NCI-H82 (cell line): ENCODE measurements around the gene TMEM175.

Source experiments
- DNase-seq: peaks from one replicate; lab custom pipeline; 2025; lab: John Stamatoyannopoulos, UW

Gene TMEM175

DNA sequence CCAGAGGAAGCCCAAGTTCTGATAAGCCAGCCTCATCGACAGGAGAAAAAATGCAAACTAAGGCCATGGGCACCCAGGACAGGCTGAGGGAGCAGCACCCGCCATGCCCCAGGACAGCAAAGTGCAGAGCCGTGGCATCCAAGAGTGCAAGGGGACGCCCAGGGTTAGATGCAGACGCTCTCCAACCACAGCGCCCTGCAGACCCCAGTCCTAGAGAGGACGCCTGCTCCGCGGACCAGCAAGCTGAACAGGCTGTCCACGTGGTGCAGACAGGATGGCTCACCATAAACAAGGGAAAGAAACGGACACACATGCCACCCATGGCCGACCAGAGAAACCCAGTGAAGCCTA, 32.7 kb upstream of the TMEM175 start:
- no peak for DNase-seq

DNA sequence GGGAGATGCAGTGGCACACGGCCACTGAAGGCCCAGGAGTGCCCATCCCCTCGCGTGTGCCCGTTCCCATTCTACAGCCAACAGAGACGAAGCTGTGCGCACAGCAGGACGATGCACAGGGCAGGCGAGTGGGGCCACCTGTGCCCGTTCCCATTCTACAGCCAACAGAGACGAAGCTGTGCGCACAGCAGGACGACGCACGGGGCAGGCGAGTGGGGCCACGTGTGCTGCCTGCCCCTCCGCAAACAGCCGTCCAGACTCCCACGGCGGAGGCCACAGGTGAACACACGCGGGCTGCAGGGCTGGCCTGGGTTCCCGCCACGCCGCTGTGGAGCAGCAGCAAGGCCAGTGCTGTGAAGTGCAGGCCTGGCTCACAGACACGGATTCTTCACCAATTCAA, 32.2 kb upstream of the TMEM175 start:
- DNase-seq = no peak

DNA sequence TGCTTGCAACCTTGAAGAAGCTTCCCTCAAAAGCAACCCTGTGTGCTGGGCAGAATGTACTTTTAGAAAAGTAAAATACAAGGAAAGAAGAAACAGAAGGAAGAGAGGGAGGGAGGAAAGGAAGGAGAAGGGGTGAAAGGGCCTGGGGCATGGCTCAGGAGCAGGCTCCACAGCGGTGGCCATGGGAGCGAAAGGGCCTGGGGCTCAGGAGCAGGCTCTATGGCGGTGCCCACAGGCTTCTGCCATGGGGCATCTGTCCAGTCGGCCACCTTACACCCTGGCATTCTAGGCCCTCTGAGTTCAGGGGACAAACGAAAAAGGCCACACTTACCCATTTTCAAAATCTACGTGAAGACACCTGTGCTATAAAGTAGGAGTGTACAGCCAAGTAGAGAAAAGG, 31.5 kb upstream of the TMEM175 start:
- DNase-seq = no peak

DNA sequence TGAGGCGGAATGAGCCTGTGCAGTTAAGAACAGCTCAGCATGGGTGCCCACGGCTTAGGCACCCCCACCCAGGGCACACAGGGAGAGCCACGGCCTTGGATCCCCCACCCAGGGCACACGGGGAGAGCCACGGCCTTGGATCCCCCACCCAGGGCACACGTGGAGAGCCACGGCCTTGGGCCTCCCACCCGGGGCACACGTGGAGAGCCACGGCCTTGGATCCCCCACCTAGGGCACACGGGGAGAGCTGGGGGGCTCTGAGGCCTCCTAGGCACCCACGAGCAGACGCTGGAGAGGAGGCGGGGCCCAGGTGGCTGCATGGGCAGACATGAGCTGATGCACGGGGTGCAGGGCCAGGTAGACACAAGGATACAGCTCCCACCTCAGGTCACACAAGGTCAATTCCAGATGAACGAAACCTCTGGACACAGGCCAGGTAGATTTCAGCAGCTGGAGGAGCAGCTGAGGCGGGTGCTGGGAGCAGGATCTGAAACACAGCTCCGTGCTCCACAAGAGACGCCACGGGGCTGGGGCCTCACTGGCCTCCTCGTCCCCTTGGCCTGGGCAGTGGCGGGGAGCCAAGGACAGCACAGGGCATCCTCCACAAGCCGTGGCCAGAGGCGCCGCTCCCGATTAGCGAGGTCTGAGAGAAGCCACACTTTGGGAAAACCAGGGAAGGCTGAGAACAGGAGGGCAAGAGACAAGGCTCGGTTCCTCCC, 30.9 kb upstream of the TMEM175 start:
- DNase-seq = no peak

GRCh38 chr4:903066-904046, 28.9 kb upstream of the TMEM175 start:
- DNase-seq = no peak

GRCh38 chr4:905485-906338, 26.5 kb upstream of the TMEM175 start:
- DNase-seq = no peak

GRCh38 chr4:906339-907102, 25.7 kb upstream of the TMEM175 start:
- DNase-seq = no peak

- no peak for DNase-seq
Measured at GRCh38 chr4:907103-907400, 25.2 kb upstream of the TMEM175 start.

- no peak for DNase-seq
Measured at GRCh38 chr4:907691-908425, 24.4 kb upstream of the TMEM175 start.

DNA sequence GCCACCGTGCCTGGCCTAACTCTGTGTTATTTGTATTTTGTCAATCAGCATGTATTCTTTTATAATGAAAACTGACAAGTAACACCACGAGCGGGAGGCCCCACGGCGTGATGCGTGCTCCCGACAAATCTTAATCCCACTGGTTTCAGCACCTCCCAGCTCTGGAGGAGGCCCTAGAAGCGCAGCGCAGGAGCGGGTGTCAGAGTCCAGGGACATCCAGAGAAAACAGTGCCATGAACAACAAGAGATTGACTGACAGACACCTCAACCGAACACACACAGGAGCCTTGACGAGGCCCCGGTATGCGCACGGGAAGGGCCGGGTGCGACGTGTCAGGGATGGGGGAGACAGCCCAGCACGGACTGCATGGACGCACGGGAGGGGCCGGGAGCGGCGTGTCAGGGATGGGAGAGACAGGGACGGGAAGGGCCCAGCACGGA, 23.1 kb upstream of the TMEM175 start:
- no peak for DNase-seq

DNA sequence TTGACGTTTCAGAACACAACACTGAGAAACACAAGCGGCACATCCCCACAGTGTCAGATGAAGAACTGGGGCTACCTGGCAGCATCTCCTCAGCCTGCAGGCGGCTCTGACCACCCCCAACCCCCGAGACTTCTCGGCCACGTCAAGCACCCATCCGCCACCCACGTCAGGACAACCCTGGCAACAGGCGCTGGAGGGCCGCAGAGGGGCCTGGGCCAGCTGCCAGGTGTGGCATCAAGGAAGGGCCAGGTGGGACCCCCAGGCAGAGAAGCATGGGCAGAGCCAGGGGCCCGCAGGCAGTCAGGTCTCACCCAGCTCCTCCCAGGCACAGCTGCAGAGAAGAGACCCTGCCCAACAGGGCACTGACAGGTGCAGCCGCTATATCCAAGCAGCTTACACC, 22.4 kb upstream of the TMEM175 start:
- no peak for DNase-seq

GRCh38 chr4:910366-911091, 21.7 kb upstream of the TMEM175 start:
- DNase-seq = no peak

GRCh38 chr4:911221-911751, 21.0 kb upstream of the TMEM175 start:
- DNase-seq = no peak

DNA sequence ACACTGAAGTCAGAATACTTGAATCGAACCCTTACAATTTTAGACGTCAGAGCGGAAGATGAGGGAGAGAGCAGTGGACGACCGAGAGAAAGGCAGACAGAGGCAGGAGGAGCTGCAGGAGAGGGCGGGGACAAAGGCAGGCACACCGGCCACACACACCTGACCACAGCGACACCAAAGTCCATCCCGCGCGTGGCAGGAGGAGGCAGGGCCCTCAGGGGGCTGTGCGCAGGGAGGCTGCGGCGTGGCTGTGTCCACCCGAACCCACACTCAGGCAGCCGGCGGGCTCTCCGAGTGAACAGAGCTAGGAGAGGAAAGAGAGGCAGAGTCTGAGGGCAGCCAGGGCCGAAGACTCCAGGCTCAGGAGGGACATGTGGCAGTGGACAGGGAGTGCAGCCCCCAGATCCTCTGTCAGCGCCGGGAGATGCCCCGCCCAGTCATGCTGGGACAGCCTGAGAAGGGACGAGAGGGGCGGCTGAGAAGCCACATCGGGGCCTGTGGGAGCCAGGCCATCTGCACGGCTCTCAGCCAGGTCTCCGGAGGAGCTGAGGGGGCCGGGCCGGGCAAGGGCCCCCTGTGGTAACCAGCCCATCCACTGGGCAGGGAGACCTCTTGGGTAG, 20.3 kb upstream of the TMEM175 start:
- DNase-seq = no peak

GRCh38 chr4:912548-913279, 19.5 kb upstream of the TMEM175 start:
- no peak for DNase-seq

GRCh38 chr4:913280-913618, 19.0 kb upstream of the TMEM175 start:
- DNase-seq = no peak

- no peak for DNase-seq
Measured at GRCh38 chr4:914531-914930, 17.7 kb upstream of the TMEM175 start.

DNA sequence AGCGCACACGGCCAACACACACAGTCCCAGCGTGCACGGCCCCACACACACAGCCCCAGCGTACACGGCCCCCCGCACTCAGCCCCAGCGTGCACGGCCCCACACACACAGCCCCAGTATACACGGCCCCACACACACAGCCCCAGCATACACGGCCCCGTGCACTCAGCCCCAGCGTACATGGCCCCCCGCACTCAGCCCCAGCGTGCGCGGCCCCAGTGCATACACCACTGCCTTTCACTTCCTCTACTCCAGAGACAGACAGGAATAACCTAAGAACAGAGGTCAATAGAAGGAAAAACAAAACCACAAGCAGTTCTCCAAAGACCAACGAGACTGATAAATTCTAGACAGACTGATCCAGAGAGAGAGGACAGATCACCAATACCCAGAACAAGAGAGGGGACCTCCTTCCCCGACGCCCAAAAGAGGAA, 17.2 kb upstream of the TMEM175 start:
- DNase-seq = no peak

GRCh38 chr4:915595-915994, 16.7 kb upstream of the TMEM175 start:
- DNase-seq = no peak
